ENCODE data around the gene NFKBIE.

- TF ChIP-seq CTCF (IDR thresholded peaks at IDR 0.05; ENCODE audit: poor library complexity) (no peak), EZH2 (IDR thresholded peaks at IDR 0.05; ENCODE audit: borderline replicate concordance) (no peak)
Observed at GRCh38 chr6:44258921-44259320, 6.4 kb downstream of the NFKBIE start.

All from hepatocyte (in vitro differentiated cells).